Neural progenitor cell (in vitro differentiated cells): Measurements from ENCODE around the gene ANTXR1.

Source experiments
- EZH2 ChIP-seq: fragments of 200-600 bp; sonication (generic); IDR thresholded peaks from 2 replicates; pipeline ENCODE4 v1.6.1; 2017; ENCODE audit warnings: antibody characterized with exemption, mild to moderate bottlenecking, moderate library complexity
- TF ChIP-seq, protein P1 (sequence below): fragments of 200-600 bp; sonication (generic); IDR thresholded peaks from 2 replicates; pipeline ENCODE4 v1.5.1; 2017; ENCODE audit warnings: antibody characterized with exemption, mild to moderate bottlenecking

GRCh38 chr2:69211686-69212085, 198.7 kb downstream of the ANTXR1 start:
- TF ChIP-seq, protein P1, sequence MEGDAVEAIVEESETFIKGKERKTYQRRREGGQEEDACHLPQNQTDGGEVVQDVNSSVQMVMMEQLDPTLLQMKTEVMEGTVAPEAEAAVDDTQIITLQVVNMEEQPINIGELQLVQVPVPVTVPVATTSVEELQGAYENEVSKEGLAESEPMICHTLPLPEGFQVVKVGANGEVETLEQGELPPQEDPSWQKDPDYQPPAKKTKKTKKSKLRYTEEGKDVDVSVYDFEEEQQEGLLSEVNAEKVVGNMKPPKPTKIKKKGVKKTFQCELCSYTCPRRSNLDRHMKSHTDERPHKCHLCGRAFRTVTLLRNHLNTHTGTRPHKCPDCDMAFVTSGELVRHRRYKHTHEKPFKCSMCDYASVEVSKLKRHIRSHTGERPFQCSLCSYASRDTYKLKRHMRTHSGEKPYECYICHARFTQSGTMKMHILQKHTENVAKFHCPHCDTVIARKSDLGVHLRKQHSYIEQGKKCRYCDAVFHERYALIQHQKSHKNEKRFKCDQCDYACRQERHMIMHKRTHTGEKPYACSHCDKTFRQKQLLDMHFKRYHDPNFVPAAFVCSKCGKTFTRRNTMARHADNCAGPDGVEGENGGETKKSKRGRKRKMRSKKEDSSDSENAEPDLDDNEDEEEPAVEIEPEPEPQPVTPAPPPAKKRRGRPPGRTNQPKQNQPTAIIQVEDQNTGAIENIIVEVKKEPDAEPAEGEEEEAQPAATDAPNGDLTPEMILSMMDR, result no peak
- TF ChIP-seq EZH2, result no peak
